Transverse colon (tissue), 4 donors: ENCODE data around the gene STAC2. TPM values are rescaled to one million over a fixed set of nuclear protein-coding genes. Genes with fewer than 3 reads are reported as not detected.
A peak's percentile ranks its signal among the peaks of the same experiment; 100 is the strongest.

Source experiments
- DNase-seq: peaks from one replicate; pipeline ENCODE4 v3.0.0-alpha.2; 2019
- H3K27ac ChIP-seq, 4 donors: fragments of 200-600 bp; sonication (generic); 2 replicates each; pipeline ENCODE4 v1.5.1; 2016 to 2018; ENCODE audit warnings: inconsistent platforms in 4 of 4
- H3K27me3 ChIP-seq: fragments of 200-600 bp; sonication (generic); 2 replicates; pipeline ENCODE4 v1.5.1; 2017; ENCODE audit warnings: inconsistent platforms
- H3K36me3 ChIP-seq, 4 donors: fragments of 200-600 bp; sonication (generic); 2 replicates each; pipeline ENCODE4 v1.5.1; 2017 to 2019; ENCODE audit warnings: inconsistent platforms in 4 of 4
- H3K4me1 ChIP-seq, 4 donors: fragments of 200-600 bp; sonication (generic); 2 replicates each; pipeline ENCODE4 v1.5.1; 2017 to 2020; ENCODE audit warnings: inconsistent platforms in 4 of 4
- H3K4me3 ChIP-seq, 4 donors: fragments of 200-600 bp; sonication (generic); 1 replicate in 1 of 4; 2 replicates in 3 of 4; pipeline versions ENCODE4 v1.5.1 to v1.6.1; 2017 to 2019; ENCODE audit warnings: inconsistent platforms in 4 of 4
- H3K9me3 ChIP-seq, 2 donors: fragments of 200-600 bp; sonication (generic); 2 replicates each; pipeline ENCODE4 v1.5.1; 2017 to 2019; ENCODE audit warnings: inconsistent platforms in 2 of 2
- EP300 ChIP-seq: sonication (generic); formaldehyde crosslinking; IDR thresholded peaks from one replicate; pipeline ENCODE4 v1.6.1; 2017; ENCODE audit warnings: antibody characterized with exemption, low read depth
- POLR2A ChIP-seq: fragments of 450-650 bp; IDR thresholded peaks from one replicate; pipeline ENCODE4 v1.6.1; 2016; ENCODE audit warnings: antibody characterized with exemption, mild to moderate bottlenecking, moderate library complexity
- POLR2AphosphoS5 ChIP-seq, 3 donors: sonication (generic); formaldehyde crosslinking; IDR thresholded peaks; one replicate each; pipeline ENCODE4 v1.6.1; 2016; ENCODE audit warnings: antibody characterized with exemption in 3 of 3
- WGBS, 2 donors: methylation state at CpG; one replicate each; pipeline ENCODE4 v1.1.5; 2018; ENCODE audit warnings: low coverage in 1 of 2; 5-methylcytosine and 5-hydroxymethylcytosine counted together
- in situ Hi-C, 4 donors: fragments of 200-750 bp; cut with MboI; loops; one replicate each; pipeline versions ENCODE4 v1.15.0 to v1.15.1; 2017; ENCODE audit warnings: low sequenced_read_pairs in 3 of 4, low pct_ligation_motif_present in 1 of 4, low pct_unique_long_range_greater_than_20kb in 1 of 4
- intact Hi-C: fragments of 100-400 bp; cut with DNase I; formaldehyde crosslinking; loops from one replicate; pipeline ENCODE4 v1.15.1; 2023; ENCODE audit warnings: low total_unique reads
- total RNA-seq, 4 donors: library from RNA; depleted of rRNA; stranded (reverse); fragments of >200 nt; gene quantifications; one replicate each; pipeline ENCODE4 v1.1.0, GENCODE V29; 2016
- TF ChIP-seq, protein P1 (sequence below), 5 experiments: fragments of 200-600 bp in 3 of 5; fragments of 450-650 bp in 2 of 5; sonication (generic) in 3 of 5; IDR thresholded peaks; 1 replicate in 2 of 5; 2 replicates in 3 of 5; pipeline ENCODE4 v1.5.1; 2016 to 2017; ENCODE audit warnings: antibody characterized with exemption in 5 of 5, inconsistent platforms in 3 of 5, mild to moderate bottlenecking in 2 of 5, moderate library complexity in 1 of 5

The STAC2 gene
- total RNA-seq, 4 donors from 2014 or later: not detected

DNA sequence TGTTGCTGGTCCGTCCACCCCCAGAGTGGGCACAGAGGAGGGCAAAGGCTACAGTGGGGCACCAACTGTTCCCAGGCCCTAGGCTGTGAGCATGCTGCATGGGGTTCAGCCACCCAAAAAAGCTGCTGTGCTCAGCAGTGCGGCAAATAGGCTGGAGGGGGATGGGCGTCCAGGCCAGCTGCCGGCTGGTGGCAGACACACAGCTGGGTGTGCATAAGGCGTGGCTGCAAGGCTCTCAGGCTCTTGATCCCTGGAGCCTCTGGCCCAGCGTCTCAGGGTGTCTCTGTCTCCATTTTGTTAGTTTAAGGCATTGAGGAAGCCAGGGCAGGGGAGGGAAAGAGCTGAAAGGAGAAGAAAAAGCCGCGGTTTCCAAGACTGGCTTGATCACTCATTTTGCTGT lies 16.9 kb downstream of the STAC2 start:
- DNase-seq: peak; percentile 71
- H3K4me1 ChIP-seq: peaks cover 16 to 31% (median 20%) of the 10 kb centered on the region in 4 donors
- H3K36me3 ChIP-seq: peaks cover 0 to 13% (median 6%) of the 10 kb centered on the region in 4 donors
- intact Hi-C loops: loop anchor here (5.0 kb wide), 1 partner anchor 33 kb away; no protein-coding TSS in a partner anchor
- 25 to 53% methylated on average over 2 to 8 of the region's 8 CpGs for WGBS, 2 donors
- in situ Hi-C loops: no loop called here
- peak overlapping the region in 3 of 4 donors; percentile 12 to 39 (median 17) for H3K27ac ChIP-seq
- H3K27me3 ChIP-seq: no peaks in the 10 kb centered on the region
- H3K4me3 ChIP-seq: peak overlapping the region in 1 of 4 donors; percentile 42
- no peaks in the 10 kb centered on the region for H3K9me3 ChIP-seq
- TF ChIP-seq, protein P1, sequence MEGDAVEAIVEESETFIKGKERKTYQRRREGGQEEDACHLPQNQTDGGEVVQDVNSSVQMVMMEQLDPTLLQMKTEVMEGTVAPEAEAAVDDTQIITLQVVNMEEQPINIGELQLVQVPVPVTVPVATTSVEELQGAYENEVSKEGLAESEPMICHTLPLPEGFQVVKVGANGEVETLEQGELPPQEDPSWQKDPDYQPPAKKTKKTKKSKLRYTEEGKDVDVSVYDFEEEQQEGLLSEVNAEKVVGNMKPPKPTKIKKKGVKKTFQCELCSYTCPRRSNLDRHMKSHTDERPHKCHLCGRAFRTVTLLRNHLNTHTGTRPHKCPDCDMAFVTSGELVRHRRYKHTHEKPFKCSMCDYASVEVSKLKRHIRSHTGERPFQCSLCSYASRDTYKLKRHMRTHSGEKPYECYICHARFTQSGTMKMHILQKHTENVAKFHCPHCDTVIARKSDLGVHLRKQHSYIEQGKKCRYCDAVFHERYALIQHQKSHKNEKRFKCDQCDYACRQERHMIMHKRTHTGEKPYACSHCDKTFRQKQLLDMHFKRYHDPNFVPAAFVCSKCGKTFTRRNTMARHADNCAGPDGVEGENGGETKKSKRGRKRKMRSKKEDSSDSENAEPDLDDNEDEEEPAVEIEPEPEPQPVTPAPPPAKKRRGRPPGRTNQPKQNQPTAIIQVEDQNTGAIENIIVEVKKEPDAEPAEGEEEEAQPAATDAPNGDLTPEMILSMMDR (IDR thresholded peaks at IDR 0.05): no peak
- TF ChIP-seq EP300 (no peak), POLR2A (no peak), POLR2AphosphoS5 (IDR thresholded peaks at IDR 0.05) (no peak)

DNA sequence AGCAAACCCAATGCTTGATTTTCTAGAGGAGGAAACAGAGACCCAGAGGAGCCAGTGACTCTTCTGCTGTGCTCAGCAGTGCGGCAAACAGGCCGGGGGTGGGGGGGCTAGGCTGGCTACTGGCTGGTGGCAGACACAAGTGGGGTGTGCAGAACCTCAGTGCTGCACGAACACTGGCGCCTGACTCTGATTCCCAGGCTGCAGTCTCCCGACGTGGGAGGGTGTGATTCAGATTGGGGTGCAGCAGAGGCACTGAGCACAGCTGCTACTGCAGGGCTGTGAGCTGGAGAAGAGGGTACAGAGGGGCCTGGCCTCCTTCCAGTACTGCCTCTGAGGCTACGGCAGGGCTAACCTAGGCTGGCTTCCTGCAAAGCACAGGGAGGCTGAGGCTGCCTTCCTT lies 17.6 kb downstream of the STAC2 start:
- Histone ChIP-seq H3K27me3 (no peaks in the 10 kb centered on the region), H3K36me3 (peaks cover 0 to 20% (median 10%) of the 10 kb centered on the region in 4 donors), H3K9me3 (no peaks in the 10 kb centered on the region), H3K4me1 (peaks cover 16 to 31% (median 20%) of the 10 kb centered on the region in 4 donors), H3K27ac (no peak overlapping the region), H3K4me3 (no peak overlapping the region)
- intact Hi-C loops (loop anchor here (5.0 kb wide), 1 partner anchor 34 kb away; no protein-coding TSS in a partner anchor), in situ Hi-C loops (no loop called here)
- WGBS, 2 donors: 50% methylated on average over 7 of the region's 7 CpGs; no CpG with 5 or more reads in 1 of the 2 donors
- DNase-seq: no peak
- TF ChIP-seq, protein P1 (IDR thresholded peaks at IDR 0.05): no peak
- TF ChIP-seq EP300: no peak

DNA sequence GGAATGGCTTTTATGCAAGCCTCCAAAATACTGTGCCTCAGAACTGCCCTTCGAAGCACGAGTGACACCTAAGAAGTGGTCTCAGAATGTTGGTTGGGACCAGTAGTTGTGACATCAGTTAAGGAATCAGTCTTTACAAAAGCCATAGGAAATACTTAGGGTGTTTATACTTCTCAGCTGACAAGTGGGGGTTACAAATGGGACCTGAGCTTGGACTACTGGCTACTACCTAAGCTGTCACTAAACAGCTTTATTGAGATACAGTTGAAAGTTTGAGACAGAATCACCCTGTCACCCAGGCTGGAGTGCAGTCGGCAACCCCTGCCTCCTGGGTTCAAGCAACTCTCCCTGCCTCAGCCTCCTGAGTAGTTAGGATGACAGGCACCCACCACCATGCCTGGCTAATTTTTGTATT lies 20.6 kb downstream of the STAC2 start:
- intact Hi-C loops (loop anchor here (5.0 kb wide), 1 partner anchor 37 kb away; no protein-coding TSS in a partner anchor), in situ Hi-C loops (no loop called here)
- no peaks in the 10 kb centered on the region for H3K9me3 ChIP-seq

DNA sequence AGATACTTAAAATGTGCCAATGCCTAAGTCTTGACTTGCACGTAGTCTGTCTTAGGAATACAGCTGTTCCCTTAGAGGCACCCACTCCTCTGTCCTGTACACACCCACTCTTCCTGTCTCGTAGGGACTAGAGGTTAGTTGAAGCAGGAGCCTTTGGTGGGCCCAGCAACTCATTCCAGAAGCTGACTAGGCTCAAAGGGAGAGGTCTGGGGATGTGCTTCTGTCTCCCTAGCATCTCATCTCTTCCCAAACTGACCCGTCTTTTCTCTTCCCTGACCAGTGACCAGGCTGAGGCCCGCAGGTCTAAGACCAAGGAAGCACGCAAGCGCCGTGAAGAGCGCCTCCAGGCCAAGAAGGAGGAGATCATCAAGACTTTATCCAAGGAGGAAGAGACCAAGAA lies 21.5 kb downstream of the STAC2 start:
- no peaks in the 10 kb centered on the region for H3K9me3 ChIP-seq
- intact Hi-C loops (no loop called here), in situ Hi-C loops (no loop called here)
- H3K4me3 ChIP-seq: no peak overlapping the region
- WGBS, 2 donors: 80 to 84% methylated on average over 5 to 8 of the region's 8 CpGs
- no peak for TF ChIP-seq POLR2AphosphoS5 (IDR thresholded peaks at IDR 0.05)
- no peak for TF ChIP-seq POLR2A
- TF ChIP-seq, protein P1 (IDR thresholded peaks at IDR 0.05): no peak
- no peak for TF ChIP-seq EP300
- no peaks in the 10 kb centered on the region for H3K27me3 ChIP-seq
- H3K36me3 ChIP-seq: peaks cover 0 to 39% (median 19%) of the 10 kb centered on the region in 4 donors
- DNase-seq: no peak
- H3K4me1 ChIP-seq: peaks cover 20 to 35% (median 26%) of the 10 kb centered on the region in 4 donors
- no peak overlapping the region for H3K27ac ChIP-seq

More for the DNA sequence above, 20.6 kb downstream of the STAC2 start:
- Histone ChIP-seq H3K4me1 (peaks cover 25 to 39% (median 33%) of the 10 kb centered on the region in 4 donors), H3K36me3 (peaks cover 0 to 39% (median 19%) of the 10 kb centered on the region in 4 donors), H3K27ac (no peak overlapping the region), H3K4me3 (no peak overlapping the region), H3K27me3 (no peaks in the 10 kb centered on the region)
- TF ChIP-seq POLR2AphosphoS5 (IDR thresholded peaks at IDR 0.05): no peak
- no peak for TF ChIP-seq EP300
- no peak for TF ChIP-seq POLR2A
- TF ChIP-seq, protein P1 (IDR thresholded peaks at IDR 0.05): no peak
- no peak for DNase-seq
- 67 to 76% methylated on average over 1 to 3 of the region's 3 CpGs for WGBS, 2 donors
